WTC11 (cell line): ENCODE data around the gene ZNF577. TPM values are rescaled to one million over a fixed set of nuclear protein-coding genes. Genes with fewer than 3 reads are reported as not detected.

Source experiments
- ATAC-seq: fragments of 200-7000 bp; cut with Tn5 transposase; 2 replicates; pipeline ENCODE4 v1.10.0; 2021; ENCODE audit warnings: mild to moderate bottlenecking, moderate library complexity
- CTCF ChIA-PET: fragments of 300-600 bp; sonication (Branson Sonifier 250); formaldehyde crosslinking; loops from one replicate; lab custom pipeline; 2021; ENCODE audit warnings: antibody characterized with exemption; lab: Charles Lee
- POLR2A ChIA-PET: fragments of 350-600 bp; sonication (Branson Sonifier 250); formaldehyde crosslinking; loops from one replicate; lab custom pipeline; 2021; ENCODE audit warnings: antibody characterized with exemption; lab: Charles Lee
- DNase-seq: peaks from one replicate; pipeline ENCODE4 v3.0.0; 2021; ENCODE audit warnings: low spot score
- H3K27ac Mint-ChIP-seq: 2 replicates; pipeline ENCODE4 v1.8.0; 2021; ENCODE audit warnings: mixed read lengths
- H3K27me3 Mint-ChIP-seq: 2 replicates; pipeline ENCODE4 v1.8.0; 2021; ENCODE audit warnings: low read depth, mild to moderate bottlenecking, moderate library complexity, mixed read lengths
- H3K36me3 Mint-ChIP-seq: 2 replicates; pipeline ENCODE4 v1.8.0; 2021; ENCODE audit warnings: mixed read lengths
- H3K4me1 Mint-ChIP-seq: 2 replicates; pipeline ENCODE4 v1.8.0; 2022; ENCODE audit warnings: mixed read lengths
- H3K4me3 Mint-ChIP-seq: 2 replicates; pipeline ENCODE4 v1.8.0; 2021; ENCODE audit warnings: mild to moderate bottlenecking, moderate library complexity, mixed read lengths
- H3K9me3 Mint-ChIP-seq: 2 replicates; pipeline ENCODE4 v1.8.0; 2021; ENCODE audit warnings: mixed read lengths
- ATF1 ChIP-seq: sonication (generic); formaldehyde crosslinking; IDR thresholded peaks from 2 replicates; pipeline ENCODE4 v1.8.1; 2023; ENCODE audit warnings: mild to moderate bottlenecking, moderate library complexity, missing genetic modification reagents
- ELF4 ChIP-seq: sonication (generic); formaldehyde crosslinking; IDR thresholded peaks from 2 replicates; pipeline ENCODE4 v1.8.1; 2022; ENCODE audit warnings: low read depth, mild to moderate bottlenecking, moderate library complexity, missing genetic modification reagents
- GRHL2 ChIP-seq: fragments of 250-450 bp; sonication (Bioruptor Pico); IDR thresholded peaks from 2 replicates; pipeline ENCODE4 v1.8.0; 2022; ENCODE audit warnings: mild to moderate bottlenecking, moderate library complexity; ENCODE audit not compliant: insufficient replicate concordance, severe bottlenecking
- JAZF1 ChIP-seq: fragments of 250-450 bp; sonication (Bioruptor Pico); IDR thresholded peaks from 2 replicates; pipeline ENCODE4 v1.9.0; 2021; ENCODE audit warnings: moderate library complexity, mild to moderate bottlenecking, inconsistent platforms
- JUN ChIP-seq: sonication (generic); formaldehyde crosslinking; IDR thresholded peaks from 2 replicates; pipeline ENCODE4 v1.8.0; 2023; ENCODE audit warnings: mild to moderate bottlenecking, missing genetic modification reagents
- NFATC4 ChIP-seq: fragments of 250-450 bp; sonication (Bioruptor Pico); IDR thresholded peaks from 2 replicates; pipeline ENCODE4 v1.9.0; 2021; ENCODE audit warnings: mild to moderate bottlenecking
- NFE2L1 ChIP-seq: sonication (generic); formaldehyde crosslinking; IDR thresholded peaks from 2 replicates; pipeline ENCODE4 v1.8.1; 2023; ENCODE audit warnings: missing genetic modification reagents
- SMAD3 ChIP-seq: sonication (generic); formaldehyde crosslinking; IDR thresholded peaks from 2 replicates; pipeline ENCODE4 v1.8.0; 2022; ENCODE audit warnings: missing genetic modification reagents, mild to moderate bottlenecking, borderline replicate concordance
- SMAD4 ChIP-seq: sonication (generic); formaldehyde crosslinking; IDR thresholded peaks from 2 replicates; pipeline ENCODE4 v1.8.0; 2022; ENCODE audit warnings: mild to moderate bottlenecking, missing genetic modification reagents
- TP53 ChIP-seq: sonication (generic); formaldehyde crosslinking; IDR thresholded peaks from 2 replicates; pipeline ENCODE4 v1.8.1; 2023; ENCODE audit warnings: mild to moderate bottlenecking, missing genetic modification reagents
- ZNF121 ChIP-seq: sonication (generic); formaldehyde crosslinking; IDR thresholded peaks from 2 replicates; pipeline ENCODE4 v1.8.0; 2023; ENCODE audit warnings: missing genetic modification reagents
- ZNF138 ChIP-seq: sonication (generic); formaldehyde crosslinking; conservative IDR thresholded peaks from 2 replicates; pipeline ENCODE4 v1.8.1; 2022; ENCODE audit warnings: mild to moderate bottlenecking, moderate library complexity, missing genetic modification reagents
- ZNF317 ChIP-seq: sonication (generic); formaldehyde crosslinking; IDR thresholded peaks from 2 replicates; pipeline ENCODE4 v1.8.1; 2023; ENCODE audit warnings: low read depth, mild to moderate bottlenecking, moderate library complexity, missing genetic modification reagents, borderline replicate concordance
- ZNF671 ChIP-seq: fragments of 250-450 bp; sonication (Bioruptor Pico); IDR thresholded peaks from 2 replicates; pipeline ENCODE4 v1.8.0; 2021; ENCODE audit warnings: mild to moderate bottlenecking
- total RNA-seq: library from RNA; stranded (reverse); gene quantifications from 3 replicates; pipeline ENCODE4 v1.2.3, GENCODE V29; 2021
- TF ChIP-seq, protein P1 (sequence below): sonication (generic); formaldehyde crosslinking; IDR thresholded peaks from 2 replicates; pipeline ENCODE4 v1.8.1; 2023; ENCODE audit warnings: mild to moderate bottlenecking, missing genetic modification reagents
- TF ChIP-seq, protein P2 (sequence below): sonication (generic); formaldehyde crosslinking; IDR thresholded peaks from 2 replicates; pipeline ENCODE4 v1.8.1; 2022; ENCODE audit warnings: mild to moderate bottlenecking, missing genetic modification reagents, moderate library complexity, borderline replicate concordance
- TF ChIP-seq, protein P3 (sequence below): fragments of 250-450 bp; sonication (Bioruptor Pico); IDR thresholded peaks from 2 replicates; pipeline ENCODE4 v1.9.0; 2021; ENCODE audit warnings: mild to moderate bottlenecking
- TF ChIP-seq, protein P4 (sequence below): sonication (generic); formaldehyde crosslinking; IDR thresholded peaks from 2 replicates; pipeline ENCODE4 v1.8.0; 2022; ENCODE audit warnings: mild to moderate bottlenecking, missing genetic modification reagents
- TF ChIP-seq, protein P5 (sequence below): fragments of 250-450 bp; sonication (Bioruptor Pico); conservative IDR thresholded peaks from 2 replicates; pipeline ENCODE4 v1.9.0; 2021; ENCODE audit warnings: mild to moderate bottlenecking
- TF ChIP-seq, protein P6 (sequence below): fragments of 250-450 bp; sonication (Bioruptor Pico); IDR thresholded peaks from 2 replicates; pipeline ENCODE4 v1.9.0; 2021; ENCODE audit warnings: mild to moderate bottlenecking, borderline replicate concordance
- TF ChIP-seq, protein P7 (sequence below): sonication (generic); formaldehyde crosslinking; IDR thresholded peaks from 2 replicates; pipeline ENCODE4 v1.8.1; 2022; ENCODE audit warnings: mild to moderate bottlenecking, moderate library complexity, missing genetic modification reagents

ZNF577 gene
- total RNA-seq, 1 experiment from 2014 or later = 45.2 TPM

DNA sequence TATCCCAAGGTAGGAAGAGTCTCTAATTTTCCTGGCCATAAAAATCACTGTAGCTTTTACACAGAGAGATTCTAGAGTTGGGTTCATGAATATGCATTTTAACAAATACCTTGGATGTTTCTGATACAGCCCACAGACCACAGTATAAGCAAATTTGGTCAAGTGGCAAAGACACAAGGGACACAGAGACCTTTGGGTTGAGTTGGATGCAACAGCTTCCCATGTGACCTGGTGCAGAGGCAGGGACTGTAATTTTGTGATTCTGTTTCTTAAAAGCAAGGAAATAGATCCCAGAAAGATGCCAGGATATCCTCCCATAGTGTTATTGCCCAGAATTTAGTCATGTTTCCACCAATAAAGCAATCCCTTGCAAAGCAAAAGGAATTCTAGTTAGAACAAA, 65.8 kb downstream of the ZNF577 start:
- no peak overlapping the region for H3K4me3 Mint-ChIP-seq
- TF ChIP-seq ZNF138 (no peak), ZNF671 (CRISPR knock-in tag) (no peak), GRHL2 (CRISPR knock-in tag) (no peak), NFATC4 (no peak), JUN (no peak)
- TF ChIP-seq, protein P1, sequence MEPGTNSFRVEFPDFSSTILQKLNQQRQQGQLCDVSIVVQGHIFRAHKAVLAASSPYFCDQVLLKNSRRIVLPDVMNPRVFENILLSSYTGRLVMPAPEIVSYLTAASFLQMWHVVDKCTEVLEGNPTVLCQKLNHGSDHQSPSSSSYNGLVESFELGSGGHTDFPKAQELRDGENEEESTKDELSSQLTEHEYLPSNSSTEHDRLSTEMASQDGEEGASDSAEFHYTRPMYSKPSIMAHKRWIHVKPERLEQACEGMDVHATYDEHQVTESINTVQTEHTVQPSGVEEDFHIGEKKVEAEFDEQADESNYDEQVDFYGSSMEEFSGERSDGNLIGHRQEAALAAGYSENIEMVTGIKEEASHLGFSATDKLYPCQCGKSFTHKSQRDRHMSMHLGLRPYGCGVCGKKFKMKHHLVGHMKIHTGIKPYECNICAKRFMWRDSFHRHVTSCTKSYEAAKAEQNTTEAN (CRISPR knock-in tag) = no peak
- no peaks in the 10 kb centered on the region; the same call in none of the 2 replicates for H3K27me3 Mint-ChIP-seq
- peaks cover 51% of the 10 kb centered on the region for H3K9me3 Mint-ChIP-seq
- ChIA-PET CTCF (interaction anchor here (0.5 kb wide), 1 partner anchor 15 kb away, joined by 3 read pairs; no protein-coding TSS in a partner anchor), POLR2A (no interaction called here)
- ATAC-seq (no peak), DNase-seq (no peak)
- H3K4me1 Mint-ChIP-seq = peaks cover 15% of the 10 kb centered on the region
- H3K36me3 Mint-ChIP-seq = peaks cover 34% of the 10 kb centered on the region
- no peak overlapping the region for H3K27ac Mint-ChIP-seq

DNA sequence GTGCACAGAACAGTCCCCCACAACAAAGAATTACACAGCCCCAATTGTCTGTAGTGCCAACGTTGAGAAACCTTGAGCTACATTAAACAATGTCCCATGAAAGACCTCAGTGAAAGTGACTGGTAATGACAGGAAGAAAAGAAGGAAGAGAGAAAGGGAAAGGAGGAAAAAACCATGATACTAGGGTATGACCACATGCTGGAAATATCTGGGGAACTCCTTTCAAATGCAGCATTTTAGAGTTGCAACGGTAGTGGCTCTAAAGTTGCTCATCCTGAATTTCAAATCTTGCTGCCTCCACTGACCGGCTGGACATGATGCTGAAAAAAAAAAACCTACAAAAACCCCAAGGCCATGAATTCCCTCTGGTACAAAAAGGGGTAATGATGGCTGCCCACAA, 66.3 kb downstream of the ZNF577 start:
- DNase-seq = no peak
- H3K4me1 Mint-ChIP-seq = peaks cover 15% of the 10 kb centered on the region
- no peak for ATAC-seq
- ChIA-PET POLR2A (no interaction called here), CTCF (interaction anchor here (0.5 kb wide), 1 partner anchor 15 kb away, joined by 3 read pairs; no protein-coding TSS in a partner anchor)
- peaks cover 29% of the 10 kb centered on the region for H3K36me3 Mint-ChIP-seq
- H3K27me3 Mint-ChIP-seq = no peaks in the 10 kb centered on the region; the same call in none of the 2 replicates
- no peak overlapping the region for H3K27ac Mint-ChIP-seq
- H3K9me3 Mint-ChIP-seq = peaks cover 49% of the 10 kb centered on the region
- no peak overlapping the region for H3K4me3 Mint-ChIP-seq
- TF ChIP-seq ZNF121 = no peak
- TF ChIP-seq, protein P2, sequence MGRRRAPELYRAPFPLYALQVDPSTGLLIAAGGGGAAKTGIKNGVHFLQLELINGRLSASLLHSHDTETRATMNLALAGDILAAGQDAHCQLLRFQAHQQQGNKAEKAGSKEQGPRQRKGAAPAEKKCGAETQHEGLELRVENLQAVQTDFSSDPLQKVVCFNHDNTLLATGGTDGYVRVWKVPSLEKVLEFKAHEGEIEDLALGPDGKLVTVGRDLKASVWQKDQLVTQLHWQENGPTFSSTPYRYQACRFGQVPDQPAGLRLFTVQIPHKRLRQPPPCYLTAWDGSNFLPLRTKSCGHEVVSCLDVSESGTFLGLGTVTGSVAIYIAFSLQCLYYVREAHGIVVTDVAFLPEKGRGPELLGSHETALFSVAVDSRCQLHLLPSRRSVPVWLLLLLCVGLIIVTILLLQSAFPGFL = no peak
- TF ChIP-seq, protein P3, sequence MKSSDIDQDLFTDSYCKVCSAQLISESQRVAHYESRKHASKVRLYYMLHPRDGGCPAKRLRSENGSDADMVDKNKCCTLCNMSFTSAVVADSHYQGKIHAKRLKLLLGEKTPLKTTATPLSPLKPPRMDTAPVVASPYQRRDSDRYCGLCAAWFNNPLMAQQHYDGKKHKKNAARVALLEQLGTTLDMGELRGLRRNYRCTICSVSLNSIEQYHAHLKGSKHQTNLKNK = no peak
- no peak for TF ChIP-seq NFE2L1 (CRISPR knock-in tag)
- no peak for TF ChIP-seq TP53 (CRISPR knock-in tag)
- TF ChIP-seq, protein P4, sequence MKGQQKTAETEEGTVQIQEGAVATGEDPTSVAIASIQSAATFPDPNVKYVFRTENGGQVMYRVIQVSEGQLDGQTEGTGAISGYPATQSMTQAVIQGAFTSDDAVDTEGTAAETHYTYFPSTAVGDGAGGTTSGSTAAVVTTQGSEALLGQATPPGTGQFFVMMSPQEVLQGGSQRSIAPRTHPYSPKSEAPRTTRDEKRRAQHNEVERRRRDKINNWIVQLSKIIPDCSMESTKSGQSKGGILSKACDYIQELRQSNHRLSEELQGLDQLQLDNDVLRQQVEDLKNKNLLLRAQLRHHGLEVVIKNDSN (CRISPR knock-in tag) = no peak
- TF ChIP-seq, protein P5, sequence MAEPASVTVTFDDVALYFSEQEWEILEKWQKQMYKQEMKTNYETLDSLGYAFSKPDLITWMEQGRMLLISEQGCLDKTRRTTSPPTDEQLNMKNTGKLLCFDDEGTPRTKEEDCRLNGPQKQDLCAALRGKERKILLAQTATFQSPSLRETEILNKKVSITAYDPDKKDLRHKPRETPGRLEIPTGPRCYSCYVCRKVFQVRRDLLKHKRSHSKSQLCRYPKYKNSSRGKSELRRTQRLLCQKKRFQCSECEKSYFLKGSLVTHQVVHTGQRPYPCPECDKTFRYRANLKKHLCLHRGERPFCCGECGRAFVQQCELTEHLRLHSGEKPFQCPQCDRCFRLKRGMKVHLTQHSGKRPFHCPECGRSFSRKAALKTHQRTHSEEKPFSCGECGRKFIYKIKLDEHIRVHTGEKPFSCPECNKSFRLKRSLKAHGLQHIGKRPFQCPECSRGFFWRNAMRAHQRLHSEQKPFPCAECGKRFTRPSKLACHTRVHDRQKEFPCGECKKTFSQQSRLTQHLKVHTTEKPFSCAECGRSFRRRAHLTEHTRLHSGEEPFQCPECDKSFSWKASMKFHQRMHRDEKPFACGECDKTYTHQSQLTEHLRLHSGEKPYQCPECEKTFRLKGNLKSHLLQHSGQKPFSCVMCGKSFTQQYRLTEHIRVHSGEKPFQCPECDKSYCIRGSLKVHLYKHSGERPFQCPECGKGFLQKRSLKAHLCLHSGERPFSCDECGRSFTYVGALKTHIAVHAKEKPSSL = no peak
- TF ChIP-seq ZNF317 (CRISPR knock-in tag) = no peak
- no peak for TF ChIP-seq SMAD4 (CRISPR knock-in tag)
- TF ChIP-seq, protein P6, sequence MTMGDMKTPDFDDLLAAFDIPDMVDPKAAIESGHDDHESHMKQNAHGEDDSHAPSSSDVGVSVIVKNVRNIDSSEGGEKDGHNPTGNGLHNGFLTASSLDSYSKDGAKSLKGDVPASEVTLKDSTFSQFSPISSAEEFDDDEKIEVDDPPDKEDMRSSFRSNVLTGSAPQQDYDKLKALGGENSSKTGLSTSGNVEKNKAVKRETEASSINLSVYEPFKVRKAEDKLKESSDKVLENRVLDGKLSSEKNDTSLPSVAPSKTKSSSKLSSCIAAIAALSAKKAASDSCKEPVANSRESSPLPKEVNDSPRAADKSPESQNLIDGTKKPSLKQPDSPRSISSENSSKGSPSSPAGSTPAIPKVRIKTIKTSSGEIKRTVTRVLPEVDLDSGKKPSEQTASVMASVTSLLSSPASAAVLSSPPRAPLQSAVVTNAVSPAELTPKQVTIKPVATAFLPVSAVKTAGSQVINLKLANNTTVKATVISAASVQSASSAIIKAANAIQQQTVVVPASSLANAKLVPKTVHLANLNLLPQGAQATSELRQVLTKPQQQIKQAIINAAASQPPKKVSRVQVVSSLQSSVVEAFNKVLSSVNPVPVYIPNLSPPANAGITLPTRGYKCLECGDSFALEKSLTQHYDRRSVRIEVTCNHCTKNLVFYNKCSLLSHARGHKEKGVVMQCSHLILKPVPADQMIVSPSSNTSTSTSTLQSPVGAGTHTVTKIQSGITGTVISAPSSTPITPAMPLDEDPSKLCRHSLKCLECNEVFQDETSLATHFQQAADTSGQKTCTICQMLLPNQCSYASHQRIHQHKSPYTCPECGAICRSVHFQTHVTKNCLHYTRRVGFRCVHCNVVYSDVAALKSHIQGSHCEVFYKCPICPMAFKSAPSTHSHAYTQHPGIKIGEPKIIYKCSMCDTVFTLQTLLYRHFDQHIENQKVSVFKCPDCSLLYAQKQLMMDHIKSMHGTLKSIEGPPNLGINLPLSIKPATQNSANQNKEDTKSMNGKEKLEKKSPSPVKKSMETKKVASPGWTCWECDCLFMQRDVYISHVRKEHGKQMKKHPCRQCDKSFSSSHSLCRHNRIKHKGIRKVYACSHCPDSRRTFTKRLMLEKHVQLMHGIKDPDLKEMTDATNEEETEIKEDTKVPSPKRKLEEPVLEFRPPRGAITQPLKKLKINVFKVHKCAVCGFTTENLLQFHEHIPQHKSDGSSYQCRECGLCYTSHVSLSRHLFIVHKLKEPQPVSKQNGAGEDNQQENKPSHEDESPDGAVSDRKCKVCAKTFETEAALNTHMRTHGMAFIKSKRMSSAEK (CRISPR knock-in tag) = no peak
- no peak for TF ChIP-seq ATF1
- TF ChIP-seq, protein P7, sequence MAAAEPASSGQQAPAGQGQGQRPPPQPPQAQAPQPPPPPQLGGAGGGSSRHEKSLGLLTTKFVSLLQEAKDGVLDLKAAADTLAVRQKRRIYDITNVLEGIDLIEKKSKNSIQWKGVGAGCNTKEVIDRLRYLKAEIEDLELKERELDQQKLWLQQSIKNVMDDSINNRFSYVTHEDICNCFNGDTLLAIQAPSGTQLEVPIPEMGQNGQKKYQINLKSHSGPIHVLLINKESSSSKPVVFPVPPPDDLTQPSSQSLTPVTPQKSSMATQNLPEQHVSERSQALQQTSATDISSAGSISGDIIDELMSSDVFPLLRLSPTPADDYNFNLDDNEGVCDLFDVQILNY (CRISPR knock-in tag) = no peak
- no peak for TF ChIP-seq ELF4
- no peak for TF ChIP-seq JAZF1
- TF ChIP-seq, protein P1 (CRISPR knock-in tag) = no peak
- no peak for TF ChIP-seq SMAD3
